ENCODE data around the gene KIRREL3.

The KIRREL3 gene

DNA sequence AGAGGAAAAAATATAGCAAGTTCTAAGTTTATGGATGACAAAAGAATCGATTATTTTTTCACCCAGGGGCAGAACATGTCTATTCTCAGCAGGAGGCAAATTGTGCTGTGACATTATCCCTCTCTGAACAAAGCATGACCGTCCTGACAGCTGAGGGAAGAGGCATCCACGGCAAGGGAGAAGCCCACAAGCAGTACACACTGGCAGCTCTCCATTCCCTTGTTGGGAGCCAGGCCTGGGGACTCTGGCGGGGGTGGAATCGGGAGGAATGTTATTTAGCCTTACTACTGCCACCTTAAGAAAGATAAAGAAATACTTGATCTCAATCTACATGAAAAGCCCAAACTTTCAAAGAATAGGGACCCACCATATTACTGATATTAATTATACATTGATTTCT is 3.4 kb downstream of the KIRREL3 start:
- DNase-seq (ENCODE audit: low read depth), result no peak

DNA sequence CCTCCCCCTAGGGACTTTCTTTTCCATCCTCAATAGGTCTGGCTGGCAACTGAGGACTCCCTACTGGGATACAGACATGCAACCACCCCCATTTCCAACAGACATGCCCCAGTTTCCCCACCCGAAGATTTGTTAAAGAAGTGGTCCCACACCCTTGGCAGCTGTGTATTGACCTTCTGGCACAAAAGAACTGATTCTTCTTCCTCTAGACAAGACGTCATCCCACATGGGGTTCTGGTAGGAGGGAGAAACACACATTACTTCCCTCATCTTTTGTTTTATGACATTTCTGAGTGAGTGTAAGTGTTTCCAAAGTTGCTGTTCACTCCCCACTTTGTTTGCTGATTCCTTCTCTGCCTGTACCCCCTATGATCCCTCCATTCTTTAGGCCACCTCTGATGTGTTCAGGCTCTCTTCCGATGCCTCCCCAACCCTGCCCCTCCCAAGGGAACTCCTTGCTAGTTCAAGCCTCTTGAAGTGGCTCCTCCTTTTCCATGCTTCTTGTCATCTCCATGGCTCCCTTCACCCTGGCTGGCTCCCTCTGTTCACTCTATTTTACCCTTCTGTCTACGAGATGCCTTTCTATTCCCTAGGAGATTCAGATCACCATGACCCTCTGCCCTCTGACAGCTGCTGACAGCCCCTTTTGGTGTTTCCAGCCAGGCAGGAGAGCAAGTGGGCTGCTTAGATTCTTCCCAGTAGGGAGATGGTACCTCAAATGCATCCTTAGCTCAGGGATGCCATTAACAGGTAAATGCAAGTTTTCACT is 4.3 kb downstream of the KIRREL3 start:
- no peak for DNase-seq (ENCODE audit: low read depth)

DNA sequence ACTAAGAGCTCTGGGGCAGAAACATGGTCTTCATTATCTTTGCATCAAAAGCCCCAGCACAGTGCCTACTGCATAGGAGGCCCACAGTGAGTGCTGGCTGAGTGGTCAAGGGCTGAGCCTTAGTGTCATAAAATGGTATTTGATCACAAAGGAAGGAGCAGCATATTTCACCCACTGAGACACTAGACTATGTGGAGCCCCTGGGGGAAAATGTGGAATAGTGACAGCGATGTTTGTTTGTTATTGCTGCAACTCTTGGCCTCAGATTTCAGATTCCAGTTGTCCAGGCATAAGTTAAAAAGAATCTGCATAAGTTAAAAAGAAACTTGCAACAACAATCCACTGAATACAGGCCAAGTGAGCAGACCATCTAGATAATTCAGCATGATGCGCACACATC is 7.0 kb downstream of the KIRREL3 start:
- no peak for DNase-seq (ENCODE audit: low read depth)

DNA sequence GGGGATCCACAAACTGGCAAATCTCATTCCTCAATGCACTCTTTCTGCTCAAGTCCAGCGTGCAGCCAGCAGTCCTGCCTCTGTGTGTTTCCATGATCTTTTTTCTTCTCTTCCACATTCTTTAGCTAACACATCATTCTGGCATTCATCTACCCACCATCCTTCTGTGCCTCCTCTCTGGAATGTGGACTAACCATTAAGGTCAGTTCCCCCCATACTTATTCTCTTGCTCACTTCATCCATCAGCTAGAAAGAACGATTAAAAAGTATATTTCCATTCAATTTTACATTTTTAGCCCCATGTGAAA is 7.8 kb downstream of the KIRREL3 start:
- DNase-seq (ENCODE audit: low read depth), result no peak

DNA sequence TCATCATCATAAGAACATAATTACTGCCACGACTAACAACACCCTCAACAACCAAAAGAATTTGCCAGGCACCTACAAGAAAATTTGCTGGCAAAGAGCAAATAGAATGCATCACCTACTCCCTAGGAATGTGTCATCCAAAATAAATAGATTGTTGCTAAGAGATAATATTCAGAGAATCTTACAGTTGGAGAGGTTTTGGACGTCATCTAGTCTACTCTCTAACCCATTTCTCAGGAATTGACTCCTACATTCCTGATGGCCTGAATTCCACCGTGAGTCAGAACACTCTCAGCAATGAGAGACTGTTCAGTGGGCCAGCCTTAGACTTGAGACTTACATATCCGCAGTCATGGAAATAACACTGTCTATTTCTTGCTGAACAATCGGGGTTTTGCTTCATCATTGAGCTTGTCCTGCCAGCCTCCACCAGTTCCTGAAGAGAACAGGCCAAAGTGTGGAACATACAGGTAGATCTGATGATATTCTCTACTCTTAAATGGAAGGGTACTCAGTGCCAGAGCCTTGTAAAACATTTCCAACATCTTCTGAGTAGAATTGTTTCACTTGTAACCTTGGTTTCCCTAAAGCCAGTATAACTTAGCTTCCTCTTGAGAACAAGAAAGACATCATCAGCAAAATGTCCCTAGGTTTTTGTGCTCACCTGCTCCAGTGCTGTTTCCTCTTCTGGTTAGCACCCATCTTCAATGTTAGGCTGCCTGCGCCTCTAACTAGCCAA is 8.3 kb downstream of the KIRREL3 start:
- DNase-seq (ENCODE audit: low read depth), result no peak

DNA sequence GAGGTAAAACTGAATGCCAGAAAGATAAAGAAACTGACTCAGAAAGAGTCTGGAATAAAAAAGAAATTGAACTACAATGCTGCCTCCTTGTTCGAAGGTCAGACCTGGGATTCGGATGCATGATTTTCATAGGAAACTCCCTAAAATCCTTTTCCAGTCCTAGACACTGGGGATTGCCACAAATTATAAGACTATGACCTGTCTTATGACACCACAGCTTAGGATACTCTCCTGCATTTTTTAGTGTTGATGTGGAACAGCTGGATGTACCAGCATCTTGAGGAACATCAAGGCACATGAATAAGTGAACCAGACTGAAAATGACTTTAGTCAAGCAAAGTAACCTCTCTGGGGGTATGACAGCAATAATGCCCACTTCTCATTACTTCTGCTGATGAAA is 9.0 kb downstream of the KIRREL3 start:
- no peak for DNase-seq (ENCODE audit: low read depth)

DNA sequence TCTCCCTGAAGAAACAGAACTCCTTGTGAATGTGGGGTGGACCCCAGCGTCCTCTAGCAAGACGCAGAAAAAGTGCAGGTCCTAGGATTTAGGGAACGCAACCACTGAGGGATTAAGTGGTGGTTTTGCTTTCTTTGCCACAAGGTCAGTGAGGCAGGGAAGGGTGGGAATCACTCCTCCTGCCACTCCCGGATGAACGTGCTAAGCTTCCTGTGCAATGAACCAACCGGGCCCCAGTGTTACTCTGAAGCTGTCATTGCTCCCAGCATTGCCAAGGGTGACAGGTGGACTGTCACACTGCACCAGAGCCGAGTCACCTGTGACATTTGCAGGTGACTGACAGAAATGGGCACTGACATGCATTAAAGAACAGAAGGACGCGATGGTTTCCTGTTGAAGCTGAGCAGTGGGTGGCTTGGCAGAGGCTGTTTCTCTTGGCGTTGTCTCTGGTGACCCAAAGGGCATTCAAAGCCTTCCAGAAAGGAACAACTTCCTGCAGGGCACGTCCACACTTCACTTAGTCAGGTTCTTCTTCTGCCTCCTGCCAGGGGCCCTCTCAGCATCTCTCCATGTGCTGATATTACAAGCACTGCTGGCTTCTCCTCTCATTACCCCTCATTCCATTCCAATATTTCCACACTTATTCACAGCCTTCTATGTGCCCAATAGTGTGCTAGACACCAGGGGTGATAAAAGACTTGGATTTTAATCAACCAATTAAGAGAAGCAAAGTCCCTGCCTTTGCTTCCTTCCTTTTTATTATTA is 9.7 kb downstream of the KIRREL3 start:
- no peak for DNase-seq (ENCODE audit: low read depth)

DNA sequence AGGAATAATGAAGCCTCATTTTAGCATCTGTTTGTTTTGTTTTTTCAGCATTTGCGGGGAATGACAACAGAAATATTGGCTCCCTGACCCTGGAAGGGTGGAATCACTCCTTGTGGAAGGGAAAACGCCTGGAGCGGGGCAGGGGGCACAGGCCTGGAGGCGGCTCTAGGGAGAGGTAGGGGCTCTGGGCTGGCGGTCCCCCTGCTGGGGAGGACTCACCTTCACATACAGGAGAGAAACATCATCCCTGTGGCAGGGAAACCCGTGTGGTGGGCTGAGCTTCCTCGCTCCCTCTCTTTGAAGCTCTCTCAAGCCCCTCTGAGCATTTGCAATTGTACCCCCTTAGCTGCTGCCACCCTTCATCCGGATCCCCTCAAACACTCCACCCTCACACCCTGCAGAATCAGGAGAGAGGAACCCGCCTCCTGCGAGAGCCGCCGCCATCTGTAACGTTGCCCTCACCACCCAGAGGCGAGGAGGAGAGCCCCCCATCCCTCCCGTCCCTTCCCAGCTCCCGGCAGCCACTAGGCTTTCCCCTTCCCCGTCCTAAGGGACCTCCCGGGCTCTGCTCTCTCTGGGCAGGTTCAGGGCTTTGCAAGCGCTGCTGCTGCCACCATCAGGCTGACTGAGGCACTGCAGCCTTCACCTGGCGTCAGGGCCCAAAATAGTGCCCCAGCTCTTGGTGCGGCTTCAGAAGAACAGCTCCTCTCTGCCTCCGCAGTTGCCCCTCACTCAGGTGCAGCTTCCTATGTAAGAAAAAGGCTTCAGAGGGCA is 10.4 kb downstream of the KIRREL3 start:
- peak; percentile 30 for DNase-seq (ENCODE audit: low read depth)

DNA sequence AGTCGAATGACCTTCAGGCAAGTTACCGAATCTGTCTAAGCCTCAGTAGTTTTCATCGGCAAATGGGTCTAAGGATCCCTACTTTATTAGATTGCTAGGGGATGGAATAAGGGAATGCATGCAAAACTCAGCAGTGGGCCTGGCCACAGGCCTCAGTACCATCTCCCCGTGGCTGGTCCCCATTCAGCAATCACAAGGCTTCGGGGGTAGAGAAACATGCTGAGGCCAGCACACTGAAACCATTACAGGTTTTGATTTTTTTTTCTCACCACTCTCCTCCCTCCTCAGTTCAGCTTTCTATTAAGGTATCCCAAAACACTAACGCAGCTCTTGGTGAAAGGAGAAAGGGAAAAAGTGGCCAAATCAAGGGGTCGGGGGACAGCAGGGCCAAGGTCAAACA is 11.9 kb downstream of the KIRREL3 start:
- DNase-seq (ENCODE audit: low read depth), result no peak

DNA sequence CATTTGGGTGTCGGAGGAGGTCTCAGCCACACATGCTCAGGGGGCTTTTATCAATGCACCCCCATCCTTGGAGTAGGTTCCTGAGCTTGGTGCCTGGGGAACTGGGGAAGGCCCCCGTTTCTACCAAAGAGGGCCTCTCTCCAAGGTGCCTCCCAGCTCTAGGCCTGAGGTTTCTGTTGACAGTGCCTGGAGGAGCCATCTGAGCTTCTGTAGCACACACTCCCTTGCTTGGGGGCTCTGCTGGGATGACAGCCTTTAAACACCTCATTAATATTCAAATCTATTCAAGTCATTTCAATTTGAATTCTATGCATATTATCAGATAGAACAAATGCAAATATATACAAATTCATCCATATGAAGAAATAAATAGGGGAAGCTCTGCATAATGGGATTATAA is 18.9 kb downstream of the KIRREL3 start:
- DNase-seq (ENCODE audit: low read depth), result no peak

DNA sequence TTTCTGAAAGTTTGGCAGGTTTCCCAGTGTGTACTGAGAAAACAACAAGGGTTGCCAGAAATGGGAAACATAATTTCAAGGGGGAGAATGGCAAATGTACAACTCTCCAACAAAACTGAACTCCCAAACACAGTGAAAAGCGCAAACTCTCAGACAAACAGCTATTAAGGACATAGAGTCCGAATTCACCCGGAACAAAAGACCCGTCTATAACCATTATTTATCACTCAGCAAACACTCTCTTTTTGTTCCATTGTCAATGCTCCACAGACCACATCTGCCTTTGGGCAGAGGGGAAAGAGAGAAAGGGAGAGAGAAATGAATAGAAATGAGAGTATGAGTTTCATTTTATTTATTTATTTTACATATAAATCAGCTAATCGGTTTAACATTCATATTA is 21.7 kb downstream of the KIRREL3 start:
- DNase-seq (ENCODE audit: low read depth), result no peak

DNA sequence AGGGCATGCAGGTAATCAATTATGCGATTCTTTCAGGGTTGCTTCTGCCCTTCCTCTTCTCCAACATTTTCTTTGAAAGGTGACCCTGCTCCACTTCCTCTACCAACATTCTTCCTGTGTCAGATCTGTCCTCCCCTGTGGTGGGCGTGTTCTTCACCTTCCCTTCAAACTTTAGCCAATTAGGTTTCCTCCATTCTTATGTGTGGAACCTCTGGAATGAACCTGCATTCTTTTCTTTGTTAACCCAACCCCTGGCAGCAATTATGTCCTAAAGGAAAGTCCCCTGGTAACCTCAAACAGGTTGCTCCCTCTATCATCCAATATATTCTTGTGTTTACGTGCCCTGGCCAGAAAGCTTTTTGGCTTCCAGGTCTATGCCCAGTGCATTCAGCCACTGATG is 22.4 kb downstream of the KIRREL3 start:
- no peak for DNase-seq (ENCODE audit: low read depth)

DNA sequence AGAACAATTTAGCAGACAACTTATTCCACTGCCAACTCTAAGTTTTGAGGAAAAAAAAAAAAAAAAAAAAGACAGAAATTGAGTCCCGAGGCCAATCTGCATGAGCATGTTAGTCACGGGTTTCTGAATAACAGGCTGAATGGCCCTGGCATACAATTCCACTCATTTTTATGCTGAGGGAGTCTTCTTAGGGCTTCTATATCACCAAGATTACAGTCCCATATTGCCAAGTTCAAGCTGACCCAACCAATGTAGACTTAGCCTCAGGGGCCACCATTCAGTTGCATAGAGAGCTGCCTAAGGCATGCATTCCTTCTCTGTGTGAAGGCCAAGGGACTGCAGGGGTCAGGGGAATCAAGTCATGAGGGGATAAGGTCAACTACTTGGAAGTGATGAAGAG is 27.5 kb downstream of the KIRREL3 start:
- no peak for DNase-seq (ENCODE audit: low read depth)

DNA sequence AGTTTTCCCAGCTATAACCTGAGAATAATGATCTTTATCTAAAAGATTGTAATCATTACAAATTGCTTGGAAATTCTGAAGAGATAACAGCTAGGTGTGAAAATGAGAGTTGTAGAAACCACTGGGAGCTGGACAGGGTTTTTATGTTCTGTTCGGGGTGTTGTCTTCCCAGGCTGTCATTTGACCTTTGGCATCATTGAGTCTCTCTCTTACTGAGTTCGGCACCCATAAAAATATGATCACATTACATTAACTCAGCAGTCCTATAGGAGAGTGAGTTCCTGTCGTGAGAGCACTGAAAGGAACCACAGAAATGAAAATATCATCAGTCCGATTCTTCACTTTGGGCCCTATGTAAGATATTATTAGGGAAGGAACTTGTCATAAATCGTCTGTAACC is 29.3 kb downstream of the KIRREL3 start:
- DNase-seq (ENCODE audit: low read depth), result no peak

DNA sequence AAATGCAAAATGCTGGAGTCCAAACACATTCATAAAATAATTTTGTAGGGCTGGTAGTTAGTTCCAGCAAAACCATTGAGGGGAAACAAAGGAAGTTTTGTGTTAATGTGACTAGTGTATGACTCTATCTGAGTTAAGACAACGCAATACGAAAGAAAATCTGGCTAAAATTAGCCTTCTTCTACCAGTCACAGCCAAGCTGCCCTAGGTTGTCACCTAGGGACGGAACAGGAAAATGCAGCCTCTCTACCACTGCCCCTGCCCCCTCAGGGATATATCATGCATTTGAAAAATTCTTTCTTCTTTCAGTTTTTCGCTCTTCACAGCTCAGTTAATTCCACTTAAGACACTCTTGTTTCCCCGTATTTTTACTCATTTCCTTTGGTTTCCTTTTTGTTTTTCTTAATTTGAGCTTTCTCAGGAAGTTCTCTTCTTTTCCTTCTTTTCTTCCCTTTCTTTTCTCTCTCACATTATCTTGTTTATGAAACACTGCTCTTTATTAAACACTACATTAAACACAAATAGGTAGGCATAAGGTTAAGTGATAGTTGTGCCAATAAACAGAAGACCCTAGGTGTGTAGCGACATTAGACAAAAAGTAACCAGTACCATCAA is 30.6 kb downstream of the KIRREL3 start:
- DNase-seq (ENCODE audit: low read depth), result no peak

DNA sequence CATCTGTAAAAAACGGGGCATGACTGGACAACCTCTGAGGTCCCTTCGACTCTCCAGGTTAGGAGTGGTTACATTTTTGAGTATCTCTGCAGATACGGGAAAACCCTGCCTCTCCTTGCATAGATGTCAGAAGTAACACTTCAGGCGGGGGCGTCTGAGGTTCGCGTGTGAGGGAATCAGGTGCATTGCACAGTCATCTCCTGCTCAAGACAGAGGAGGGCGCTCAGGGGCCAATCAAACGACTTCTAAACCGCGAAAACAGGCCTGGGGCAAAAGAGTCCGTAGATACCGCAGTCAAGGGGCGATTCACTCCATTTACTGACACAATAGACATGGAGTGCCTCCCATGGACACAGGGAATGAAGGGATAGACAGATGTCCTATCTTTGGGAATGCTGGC is 31.7 kb downstream of the KIRREL3 start:
- no peak for DNase-seq (ENCODE audit: low read depth)

DNA sequence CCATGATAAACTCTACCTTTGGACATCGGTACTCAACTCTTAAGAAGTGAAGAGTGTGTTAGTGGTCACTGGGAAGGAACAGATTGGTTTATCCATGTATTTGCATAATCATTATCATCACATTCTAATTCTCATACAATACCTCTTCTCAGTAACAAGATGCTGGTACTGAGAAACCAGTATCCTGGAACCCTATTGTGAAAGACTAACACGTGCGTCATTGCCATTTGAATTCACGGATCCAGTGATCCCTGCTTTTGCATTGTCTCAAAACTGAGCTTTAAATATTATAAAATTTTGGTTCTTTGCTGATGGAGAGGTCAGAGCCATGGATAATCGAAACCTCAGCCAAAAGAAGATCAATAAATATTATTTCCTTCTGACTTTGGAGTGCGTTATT is 35.2 kb downstream of the KIRREL3 start:
- no peak for DNase-seq (ENCODE audit: low read depth)

DNA sequence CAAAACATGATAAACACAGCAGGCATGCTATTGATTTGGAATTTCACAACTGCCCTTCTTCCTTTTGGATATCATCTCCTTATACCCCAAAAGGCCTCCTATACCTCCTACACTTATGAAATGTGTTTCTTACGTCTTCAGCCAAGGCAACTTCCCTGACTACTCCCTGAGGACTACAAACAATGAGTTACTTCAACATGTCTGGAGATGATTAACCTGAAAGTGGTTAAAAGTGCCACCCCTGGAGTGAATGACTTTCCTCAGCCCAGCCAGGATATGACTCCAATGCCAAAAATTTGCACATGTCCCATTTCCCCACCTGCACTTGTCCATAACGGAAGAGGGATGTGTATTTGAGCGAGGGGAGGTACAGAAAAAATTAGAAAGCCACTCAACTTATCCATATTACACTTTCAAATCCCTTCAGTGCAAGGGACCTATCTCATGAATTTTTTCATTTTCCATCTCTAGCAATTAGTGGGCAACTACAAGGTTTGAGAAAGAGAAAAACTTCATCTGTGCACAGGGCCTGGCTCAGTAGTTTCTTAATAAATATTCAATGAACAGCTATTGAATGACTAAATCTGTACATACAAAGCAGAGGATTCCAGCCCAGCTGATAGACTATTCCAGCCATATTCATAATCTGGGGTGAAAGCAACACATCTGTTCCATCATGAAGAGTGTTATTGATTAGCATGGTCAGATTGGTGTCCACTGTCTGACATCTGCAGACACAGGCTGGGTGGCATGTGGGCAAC is 36.8 kb downstream of the KIRREL3 start:
- DNase-seq (ENCODE audit: low read depth), result no peak

DNA sequence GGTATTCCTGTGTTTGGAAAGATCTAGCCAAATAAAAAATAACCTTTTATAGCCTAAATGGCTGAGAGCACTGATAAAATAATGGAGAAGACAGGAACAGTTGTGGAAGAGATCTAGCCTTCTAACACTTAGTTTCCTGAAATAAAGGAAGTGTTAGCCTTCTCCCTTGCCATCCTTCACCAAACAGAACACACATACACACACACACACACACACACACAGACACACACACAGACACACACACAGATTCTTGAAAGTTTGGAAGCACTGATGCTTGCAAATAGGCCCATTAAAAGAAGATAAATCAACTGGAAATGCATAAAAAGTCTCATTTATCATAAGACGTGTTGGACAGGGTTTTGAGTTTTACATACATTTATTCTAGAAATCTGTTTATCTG is 37.5 kb downstream of the KIRREL3 start:
- DNase-seq (ENCODE audit: low read depth), result no peak

DNA sequence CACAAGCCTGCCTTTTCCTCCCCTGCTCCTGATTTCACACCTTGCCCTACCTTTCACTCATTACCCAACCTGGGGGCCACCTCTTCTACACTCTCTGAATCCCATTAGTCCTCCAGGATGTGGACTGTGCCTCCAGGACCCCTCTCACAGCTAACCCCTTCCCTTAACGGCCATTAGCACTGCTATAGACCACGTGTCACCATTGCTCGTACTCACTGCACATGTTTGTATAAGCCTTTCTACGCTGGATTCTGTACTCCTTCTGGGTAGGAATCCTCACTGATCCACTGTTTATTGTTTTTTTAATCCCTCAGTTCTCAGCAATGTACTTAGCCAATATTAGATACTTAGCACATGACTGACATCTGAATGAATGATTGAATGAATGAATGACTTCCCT is 40.9 kb downstream of the KIRREL3 start:
- no peak for DNase-seq (ENCODE audit: low read depth)

DNA sequence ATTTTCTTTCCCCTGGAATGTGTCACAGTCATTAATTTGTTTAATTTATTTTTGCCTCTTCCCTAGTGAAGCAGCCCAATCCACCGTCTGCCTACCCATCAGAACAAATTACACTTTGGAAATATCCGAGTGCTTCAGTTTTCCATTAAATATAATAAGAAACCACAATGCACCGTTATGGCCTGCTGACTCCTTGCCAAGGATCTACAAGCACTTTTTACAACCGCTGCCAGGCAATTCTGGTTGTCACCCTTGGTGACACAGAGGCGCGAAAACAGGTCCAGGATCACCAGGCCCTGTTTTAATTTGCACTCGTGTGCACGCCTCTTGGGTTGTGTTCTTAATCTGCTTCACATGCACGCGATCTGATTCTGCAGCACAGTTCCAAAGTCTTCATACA is 43.9 kb downstream of the KIRREL3 start:
- DNase-seq (ENCODE audit: low read depth), result no peak

Measured in stimulated activated CD8-positive, alpha-beta memory T cell treated with anti-CD3 and anti-CD28 coated beads, Interleukin-15, amount 100 ng/mL, for 24 hours (primary cell).